ENCODE measurements around the gene PTPRG.

- TF ChIP-seq POLR2A (IDR thresholded peaks at IDR 0.05; ENCODE audit: low read depth) (no peak), CTCF (IDR thresholded peaks at IDR 0.05) (no peak)
Measured at GRCh38 chr3:62135741-62136140, 574.4 kb downstream of the PTPRG start.

Measured in esophagus muscularis mucosa (tissue), 3 donors.